Adrenal gland (tissue), 12 donors: ENCODE measurements around the gene TFPT. TPM values are rescaled to one million over a fixed set of nuclear protein-coding genes. Genes with fewer than 3 reads are reported as not detected.

Experiments
- DNase-seq, 7 donors: peaks; one replicate each; pipeline ENCODE4 v3.0.0-alpha.2; 2019 to 2020
- H3K27ac ChIP-seq, 5 donors: fragments of 200-600 bp; sonication (generic) in 4 of 5; 1 replicate in 3 of 5; 2 replicates in 2 of 5; pipeline versions ENCODE4 v1.5.1 to v1.8.0; 2016 to 2020; ENCODE audit warnings: mild to moderate bottlenecking in 1 of 5
- H3K27me3 ChIP-seq: fragments of 200-600 bp; 2 replicates; pipeline ENCODE4 v1.8.0; 2021
- H3K36me3 ChIP-seq, 2 donors: fragments of 200-600 bp; replicated peaks in 1 of 2; 1 replicate in 1 of 2; 2 replicates in 1 of 2; pipeline versions ENCODE4 v1.5.1 to v1.8.0; 2018 to 2022
- H3K4me1 ChIP-seq, 2 donors: fragments of 200-600 bp; replicated peaks in 1 of 2; 1 replicate in 1 of 2; 2 replicates in 1 of 2; pipeline versions ENCODE4 v1.5.1 to v1.8.0; 2018 to 2021
- H3K4me3 ChIP-seq, 4 donors: fragments of 200-600 bp; sonication (generic) in 3 of 4; one replicate each; pipeline ENCODE4 v1.5.1; 2016 to 2018
- H3K9me3 ChIP-seq, 3 donors: fragments of 200-600 bp; sonication (generic) in 1 of 3; replicated peaks in 1 of 3; 1 replicate in 2 of 3; 2 replicates in 1 of 3; pipeline versions ENCODE4 v1.5.1 to v1.8.0; 2016 to 2021
- CTCF ChIP-seq, 6 experiments: fragments of 450-650 bp in 4 of 6; fragments of 200-600 bp in 2 of 6; sonication (generic) in 1 of 6; IDR thresholded peaks; 1 replicate in 5 of 6; 2 replicates in 1 of 6; pipeline versions ENCODE4 v1.5.1 to v1.8.0; 2016 to 2021; ENCODE audit warnings: antibody characterized with exemption in 6 of 6, mild to moderate bottlenecking in 2 of 6, moderate library complexity in 1 of 6
- POLR2A ChIP-seq, 2 donors: fragments of 450-650 bp; IDR thresholded peaks; one replicate each; pipeline ENCODE4 v1.6.1; 2017; ENCODE audit warnings: antibody characterized with exemption in 2 of 2, mild to moderate bottlenecking in 2 of 2, moderate library complexity in 1 of 2
- WGBS, 4 donors: extraction: QIAGEN DNeasy Blood & Tissue Kit in 2 of 4; methylation state at CpG; one replicate each; pipeline versions ENCODE4 v1.1.5 to v1.1.7; 2013 to 2017; 5-methylcytosine and 5-hydroxymethylcytosine counted together
- intact Hi-C, 2 donors: fragments of 100-400 bp; cut with DNase I; formaldehyde crosslinking; loops; one replicate each; pipeline versions ENCODE4 v1.14.1 to v1.15.0; 2022 to 2023
- polyA plus RNA-seq, 3 donors: library from polyadenylated mRNA; stranded (reverse); fragments of 200-250 nt in 2 of 3; fragments of 350-450 nt in 1 of 3; fragmentation: Illumina TruSeq in 1 of 3; extraction: RNeasy Lipid Tissue Mini Kit (QIAGEN cat#74804) in 1 of 3; gene quantifications; one replicate each; pipeline ENCODE4 v1.2.3, GENCODE V29; 2013 to 2014
- total RNA-seq, 9 donors: library from RNA; depleted of rRNA in 4 of 9; stranded (reverse); fragments of >200 nt in 4 of 9; fragments of 120-200 nt in 1 of 9; fragmentation: NEBNext Ultra II Directional in 1 of 9; extraction: Animal tissue kit (Norgen Biotek cat#: 25700) in 1 of 9; gene quantifications; one replicate each; pipeline versions ENCODE4 v1.1.0 to v1.2.4, GENCODE V29; 2013 to 2023
- donor health status: healthy with polysubstance abuse.
- donor health status: Bipolar disorder and iron deficiency.
- donor health status: DM: yes; HTN: yes; CAD: no.
- donor health status: DM: no; HTN: no; CAD: no.
- donor health status: DM: no; HTN: no; CAD: no.
- donor health status: DM: yes; HTN: yes; CAD: no.

TFPT gene
- total and polyA plus RNA-seq, 12 donors: 11.4 to 58.6 (median 24.6) TPM

- Histone ChIP-seq H3K4me3 (no peak overlapping the region), H3K9me3 (no peaks in the 10 kb centered on the region), H3K27ac (peak overlapping the region in 1 of 5 donors; percentile 49), H3K36me3 (peaks cover 0 to 100% of the 10 kb centered on the region in 2 donors), H3K4me1 (no peaks in the 10 kb centered on the region), H3K27me3 (no peaks in the 10 kb centered on the region)
- no peak for DNase-seq
- TF ChIP-seq POLR2A (IDR thresholded peaks at IDR 0.05) (no peak), CTCF (IDR thresholded peaks at IDR 0.05) (no peak)
- WGBS, 4 donors: 67 to 93% (median 77%) methylated on average over 3 of the region's 3 CpGs
- intact Hi-C loops: no loop called here
Measured at GRCh38 chr19:54147676-54148075, 32.2 kb upstream of the TFPT start.

DNA sequence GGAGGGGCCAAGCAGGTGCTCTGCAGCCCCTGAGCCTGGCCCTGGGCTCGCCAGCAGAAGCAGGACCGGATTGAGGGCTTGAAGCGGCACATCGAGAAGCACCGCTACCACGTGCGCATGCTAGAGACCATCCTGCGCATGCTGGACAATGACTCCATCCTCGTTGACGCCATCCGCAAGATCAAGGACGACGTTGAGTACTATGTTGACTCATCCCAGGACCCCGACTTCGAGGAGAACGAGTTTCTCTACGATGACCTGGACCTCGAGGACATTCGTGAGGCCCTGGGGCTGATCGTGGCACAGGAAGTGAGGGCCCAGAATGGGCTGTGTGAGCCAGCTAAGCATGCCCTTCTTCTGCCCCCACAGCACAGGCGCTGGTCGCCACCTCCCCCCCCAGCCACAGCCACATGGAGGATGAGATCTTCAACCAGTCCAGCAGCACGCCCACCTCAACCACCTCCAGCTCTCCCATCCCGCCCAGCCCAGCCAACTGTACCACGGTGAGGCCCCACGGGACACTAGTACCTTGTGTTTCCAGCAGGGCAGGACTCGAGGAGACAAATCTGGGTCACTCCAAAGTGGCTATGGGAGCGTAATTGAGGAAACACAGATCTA is 30.2 kb upstream of the TFPT start:
- intact Hi-C loops: no loop called here
- peak in 3 of 7 donors; percentile 59 to 73 (median 64) for DNase-seq
- 69 to 80% (median 73%) methylated on average over 19 to 28 of the region's 28 CpGs for WGBS, 4 donors
- Histone ChIP-seq H3K4me1 (peaks cover 0 to 6% of the 10 kb centered on the region in 2 donors), H3K36me3 (peaks cover 0 to 83% of the 10 kb centered on the region in 2 donors), H3K4me3 (no peak overlapping the region), H3K9me3 (no peaks in the 10 kb centered on the region), H3K27ac (peak overlapping the region in 2 of 5 donors; percentile 44 to 66), H3K27me3 (no peaks in the 10 kb centered on the region)
- TF ChIP-seq CTCF (IDR thresholded peaks at IDR 0.05): no peak
- TF ChIP-seq POLR2A (IDR thresholded peaks at IDR 0.05): no peak

DNA sequence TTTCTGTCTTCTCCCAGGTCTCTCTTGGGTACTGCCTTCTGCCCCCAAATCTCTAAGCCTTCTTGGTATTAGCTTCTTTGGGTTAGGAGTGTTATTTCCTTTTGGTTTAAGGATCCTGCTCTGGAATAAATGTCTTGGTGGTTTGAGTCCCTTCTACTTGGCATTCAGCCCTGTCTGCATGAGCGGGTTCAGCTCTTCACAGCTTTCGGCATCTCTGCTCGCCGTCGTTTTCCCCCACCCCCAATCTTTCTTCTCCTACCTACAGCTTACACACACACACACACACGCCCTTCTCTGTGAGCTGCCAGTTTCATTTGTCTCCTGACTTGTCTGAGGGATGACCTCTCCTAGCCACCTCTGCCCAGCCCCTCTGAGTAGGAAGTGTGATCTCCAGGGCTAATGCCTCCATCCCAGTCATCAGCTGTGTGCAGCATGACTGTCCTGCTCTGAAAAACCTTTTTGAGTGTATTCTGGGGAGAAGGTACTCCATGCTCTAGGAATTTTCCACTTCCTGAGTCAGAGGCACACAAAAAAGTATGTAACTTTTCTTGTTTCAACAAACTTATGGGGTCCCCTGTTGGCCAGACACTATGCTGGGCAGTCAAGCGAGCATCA is 26.8 kb upstream of the TFPT start:
- WGBS, 4 donors: 83 to 92% (median 85%) methylated on average over 7 of the region's 7 CpGs
- Histone ChIP-seq H3K36me3 (peaks cover 0 to 49% of the 10 kb centered on the region in 2 donors), H3K4me1 (peaks cover 10 to 28% of the 10 kb centered on the region in 2 donors)

DNA sequence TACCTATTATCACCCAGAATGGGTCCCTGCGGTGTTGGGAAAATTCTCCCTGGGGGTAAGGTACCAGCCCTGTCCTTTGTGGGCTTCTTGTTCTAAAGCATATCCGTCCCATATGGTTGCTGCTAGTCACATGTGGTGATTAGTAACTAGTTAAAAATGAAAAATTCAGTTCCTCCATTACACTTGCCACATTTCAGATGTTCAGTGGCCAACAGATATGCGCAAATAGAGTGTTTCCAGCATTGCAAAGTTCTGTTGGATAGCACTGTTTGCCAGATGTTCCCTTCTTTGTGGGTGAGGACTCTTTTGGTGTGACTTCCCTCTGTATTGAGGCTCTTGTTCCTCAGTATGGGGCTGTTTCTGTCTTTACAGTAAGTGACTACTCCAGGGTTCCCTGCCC is 25.9 kb upstream of the TFPT start:
- Histone ChIP-seq H3K9me3 (no peaks in the 10 kb centered on the region), H3K27ac (no peak overlapping the region), H3K27me3 (no peaks in the 10 kb centered on the region), H3K36me3 (peaks cover 0 to 40% of the 10 kb centered on the region in 2 donors), H3K4me3 (no peak overlapping the region), H3K4me1 (peaks cover 15 to 31% of the 10 kb centered on the region in 2 donors)
- WGBS, 4 donors: 90 to 95% (median 95%) methylated on average over 3 of the region's 3 CpGs
- intact Hi-C loops: no loop called here
- DNase-seq: no peak
- TF ChIP-seq CTCF (IDR thresholded peaks at IDR 0.05): no peak
- no peak for TF ChIP-seq POLR2A (IDR thresholded peaks at IDR 0.05)

More for the DNA sequence above, 26.8 kb upstream of the TFPT start:
- Histone ChIP-seq H3K9me3 (no peaks in the 10 kb centered on the region), H3K4me3 (no peak overlapping the region), H3K27ac (no peak overlapping the region), H3K27me3 (no peaks in the 10 kb centered on the region)
- DNase-seq: no peak
- intact Hi-C loops: no loop called here
- TF ChIP-seq CTCF (IDR thresholded peaks at IDR 0.05): no peak
- no peak for TF ChIP-seq POLR2A (IDR thresholded peaks at IDR 0.05)
